Ishikawa (cell line): ENCODE measurements around the gene FAM8A1.

ENCODE experiments used
- CEBPB ChIP-seq: IDR thresholded peaks from 2 replicates; pipeline ENCODE4 v1.6.1; 2012
- CREB1 ChIP-seq: IDR thresholded peaks from 2 replicates; pipeline ENCODE4 v1.6.1; 2012; ENCODE audit warnings: low read depth
- EGR1 ChIP-seq: IDR thresholded peaks from 2 replicates; pipeline ENCODE4 v1.6.1; 2012
- EP300 ChIP-seq: IDR thresholded peaks from 2 replicates; pipeline ENCODE4 v1.6.1; 2012; ENCODE audit warnings: borderline replicate concordance
- RAD21 ChIP-seq: IDR thresholded peaks from 2 replicates; pipeline ENCODE4 v1.6.1; 2012; ENCODE audit warnings: low read depth
- TAF1 ChIP-seq: IDR thresholded peaks from 2 replicates; pipeline ENCODE4 v1.6.1; 2012; ENCODE audit warnings: low read depth, mild to moderate bottlenecking
- TCF12 ChIP-seq: IDR thresholded peaks from 2 replicates; pipeline ENCODE4 v1.6.1; 2012; ENCODE audit warnings: low read depth
- USF1 ChIP-seq: IDR thresholded peaks from 2 replicates; pipeline ENCODE4 v1.6.1; 2012
- YY1 ChIP-seq: IDR thresholded peaks from 2 replicates; pipeline ENCODE4 v1.6.1; 2012; ENCODE audit warnings: low read depth
- ZBTB7A ChIP-seq: IDR thresholded peaks from 2 replicates; pipeline ENCODE4 v1.6.1; 2012; ENCODE audit warnings: low read depth
- TF ChIP-seq, protein P1 (sequence below): IDR thresholded peaks from 2 replicates; pipeline ENCODE4 v1.6.1; 2012

GRCh38 chr6:17589406-17590096 is 10.6 kb upstream of the FAM8A1 start:
- no peak for TF ChIP-seq YY1
- no peak for TF ChIP-seq CREB1
- no peak for TF ChIP-seq USF1
- TF ChIP-seq RAD21 = peak; percentile 44
- TF ChIP-seq, protein P1, sequence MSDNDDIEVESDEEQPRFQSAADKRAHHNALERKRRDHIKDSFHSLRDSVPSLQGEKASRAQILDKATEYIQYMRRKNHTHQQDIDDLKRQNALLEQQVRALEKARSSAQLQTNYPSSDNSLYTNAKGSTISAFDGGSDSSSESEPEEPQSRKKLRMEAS = 0 out of 2 replicates have a peak, but pooled peaks have one; percentile 31
- no peak for TF ChIP-seq EGR1
- no peak for TF ChIP-seq TAF1
- no peak for TF ChIP-seq CEBPB
- TF ChIP-seq ZBTB7A = no peak
- TF ChIP-seq TCF12 = peak; percentile 37; the same call in 1 of the 2 replicates
- no peak for TF ChIP-seq EP300
